CD4-positive, alpha-beta T cell (primary cell): ENCODE measurements around the gene GNG7. TPM values are rescaled to one million over a fixed set of nuclear protein-coding genes. Genes with fewer than 3 reads are reported as not detected.
"Not testable (repeated sequence)": the region's sequence is repeated elsewhere in the genome, so short reads cannot be mapped to it uniquely, and the experiment has no call there.

ENCODE experiments used
- ATAC-seq: fragments of 200-7000 bp; cut with Tn5 transposase; one replicate; pipeline ENCODE4 v1.10.0; 2022; ENCODE audit warnings: mild to moderate bottlenecking; ENCODE audit not compliant: poor library complexity
- CTCF ChIA-PET: fragments of 350-600 bp; sonication (Branson Sonifier 250); formaldehyde crosslinking; loops from one replicate; lab custom pipeline; 2021; ENCODE audit warnings: antibody characterized with exemption, inconsistent platforms; lab: Charles Lee
- POLR2A ChIA-PET: fragments of 350-600 bp; sonication (Branson Sonifier 250); formaldehyde crosslinking; loops from one replicate; lab custom pipeline; 2021; ENCODE audit warnings: antibody characterized with exemption, inconsistent platforms; lab: Charles Lee
- DNase-seq, 14 experiments: peaks; one replicate each; pipeline ENCODE4 v3.0.0-alpha.2; 2013 to 2020; ENCODE audit warnings: mixed read lengths in 2 of 14
- H3K27ac ChIP-seq, 2 donors: one replicate each; pipeline versions ENCODE4 v1.5.1 to v1.7.0; 2013; ENCODE audit warnings: low read length in 2 of 2, low read depth in 1 of 2, mild to moderate bottlenecking in 1 of 2
- H3K27me3 ChIP-seq, 2 experiments: 1 replicate in 1 of 2; 2 replicates in 1 of 2; pipeline versions ENCODE4 v1.6.1 to v1.7.0; 2013; ENCODE audit warnings: low read length in 2 of 2, control low read depth in 1 of 2, mild to moderate bottlenecking in 1 of 2, moderate library complexity in 1 of 2; ENCODE audit not compliant: insufficient read depth in 2 of 2, control insufficient read depth in 1 of 2
- H3K36me3 ChIP-seq: one replicate; pipeline ENCODE4 v1.6.1; 2013; ENCODE audit warnings: low read length, control low read depth; ENCODE audit not compliant: insufficient read depth
- H3K4me1 ChIP-seq: one replicate; pipeline ENCODE4 v1.6.1; 2013; ENCODE audit warnings: low read length, control low read depth; ENCODE audit not compliant: insufficient read depth
- H3K4me3 ChIP-seq: one replicate; pipeline ENCODE4 v1.5.1; 2013; ENCODE audit warnings: mild to moderate bottlenecking, low read length, moderate library complexity
- H3K9me3 ChIP-seq, 2 experiments: 1 replicate in 1 of 2; 2 replicates in 1 of 2; pipeline versions ENCODE4 v1.6.1 to v1.7.0; 2013; ENCODE audit warnings: low read length in 2 of 2, mild to moderate bottlenecking in 2 of 2, control low read depth in 1 of 2, moderate library complexity in 1 of 2; ENCODE audit not compliant: control insufficient read depth in 1 of 2, insufficient read depth in 1 of 2
- H3K27ac Mint-ChIP-seq: one replicate; pipeline ENCODE4 v1.8.0; 2020; ENCODE audit warnings: mixed read lengths
- H3K27me3 Mint-ChIP-seq: one replicate; pipeline ENCODE4 v1.8.0; 2021; ENCODE audit warnings: mixed read lengths
- H3K36me3 Mint-ChIP-seq: one replicate; pipeline ENCODE4 v1.8.0; 2021; ENCODE audit warnings: low read depth, mixed read lengths
- H3K4me1 Mint-ChIP-seq: one replicate; pipeline ENCODE4 v1.8.0; 2021; ENCODE audit warnings: low read depth, mixed read lengths
- H3K4me3 Mint-ChIP-seq: one replicate; pipeline ENCODE4 v1.8.0; 2020; ENCODE audit warnings: mild to moderate bottlenecking, mixed read lengths
- H3K9me3 Mint-ChIP-seq: one replicate; pipeline ENCODE4 v1.8.0; 2020; ENCODE audit warnings: mixed read lengths
- intact Hi-C, 2 experiments: fragments of 100-400 bp; cut with DNase I in 1 of 2; cut with micrococcal nuclease in 1 of 2; formaldehyde crosslinking; loops; one replicate each; pipeline versions ENCODE4 v1.15.1 to v1.9.0; 2023 to 2025; cut with DNase I, micrococcal nuclease
- total RNA-seq, 174 experiments: library from RNA in 2 of 174; stranded (reverse) in 2 of 174; gene quantifications; one replicate each; pipeline ENCODE4 v1.2.3 and lab custom pipeline; 2021 to 2026
- TF ChIP-seq, protein P1 (sequence below): fragments of 200-600 bp; IDR thresholded peaks from one replicate; pipeline ENCODE4 v1.8.0; 2022; ENCODE audit warnings: antibody characterized with exemption, mild to moderate bottlenecking

Gene GNG7
- total RNA-seq, 2 experiments from 2014 or later = 5.2 to 5.7 TPM

DNA sequence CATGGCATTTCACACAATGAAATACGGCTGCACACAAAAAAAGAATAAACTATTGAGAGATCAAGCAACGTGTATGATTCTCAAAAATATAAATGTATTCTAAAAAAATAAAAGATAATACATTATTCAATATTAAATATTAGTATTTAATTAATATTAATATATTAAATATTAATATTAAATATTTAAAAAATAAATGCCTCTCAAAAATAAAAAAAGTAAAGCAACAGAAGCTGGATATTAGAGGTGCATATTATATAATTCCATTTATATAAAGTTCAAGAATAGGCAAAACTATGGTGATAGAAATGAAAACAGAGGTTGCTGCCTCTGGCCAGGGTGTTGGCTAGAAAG, 169.4 kb downstream of the GNG7 start:
- H3K27ac ChIP-seq = no peak overlapping the region
- peaks cover 18% of the 10 kb centered on the region for H3K4me1 Mint-ChIP-seq
- H3K27ac Mint-ChIP-seq = peak overlapping the region; percentile 57
- no peaks in the 10 kb centered on the region for H3K27me3 ChIP-seq
- H3K4me3 Mint-ChIP-seq = no peak overlapping the region
- H3K4me1 ChIP-seq = peaks cover 14% of the 10 kb centered on the region
- POLR2A ChIA-PET = interaction anchor here (0.5 to 1.2 kb wide), 4 partner anchors 12 to 106 kb away, joined by 3 to 5 read pairs (median 3); partner anchors contain the start of gene TIMM13
- TF ChIP-seq, protein P1, sequence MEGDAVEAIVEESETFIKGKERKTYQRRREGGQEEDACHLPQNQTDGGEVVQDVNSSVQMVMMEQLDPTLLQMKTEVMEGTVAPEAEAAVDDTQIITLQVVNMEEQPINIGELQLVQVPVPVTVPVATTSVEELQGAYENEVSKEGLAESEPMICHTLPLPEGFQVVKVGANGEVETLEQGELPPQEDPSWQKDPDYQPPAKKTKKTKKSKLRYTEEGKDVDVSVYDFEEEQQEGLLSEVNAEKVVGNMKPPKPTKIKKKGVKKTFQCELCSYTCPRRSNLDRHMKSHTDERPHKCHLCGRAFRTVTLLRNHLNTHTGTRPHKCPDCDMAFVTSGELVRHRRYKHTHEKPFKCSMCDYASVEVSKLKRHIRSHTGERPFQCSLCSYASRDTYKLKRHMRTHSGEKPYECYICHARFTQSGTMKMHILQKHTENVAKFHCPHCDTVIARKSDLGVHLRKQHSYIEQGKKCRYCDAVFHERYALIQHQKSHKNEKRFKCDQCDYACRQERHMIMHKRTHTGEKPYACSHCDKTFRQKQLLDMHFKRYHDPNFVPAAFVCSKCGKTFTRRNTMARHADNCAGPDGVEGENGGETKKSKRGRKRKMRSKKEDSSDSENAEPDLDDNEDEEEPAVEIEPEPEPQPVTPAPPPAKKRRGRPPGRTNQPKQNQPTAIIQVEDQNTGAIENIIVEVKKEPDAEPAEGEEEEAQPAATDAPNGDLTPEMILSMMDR = no peak
- H3K4me3 ChIP-seq = no peak overlapping the region
- CTCF ChIA-PET = interaction anchor here (0.6 to 1.3 kb wide), 2 partner anchors 55 to 65 kb away, joined by 3 read pairs; no protein-coding TSS in a partner anchor
- no peaks in the 10 kb centered on the region for H3K36me3 ChIP-seq
- H3K9me3 Mint-ChIP-seq = peaks cover 2% of the 10 kb centered on the region
- no peaks in the 10 kb centered on the region for H3K9me3 ChIP-seq
- no peak for DNase-seq
- no peaks in the 10 kb centered on the region for H3K27me3 Mint-ChIP-seq
- ATAC-seq = no peak
- H3K36me3 Mint-ChIP-seq = no peaks in the 10 kb centered on the region
- intact Hi-C loops = loop anchor here in 1 of 2 experiments (10.0 kb wide), 1 partner anchor 48 kb away; no protein-coding TSS in a partner anchor

DNA sequence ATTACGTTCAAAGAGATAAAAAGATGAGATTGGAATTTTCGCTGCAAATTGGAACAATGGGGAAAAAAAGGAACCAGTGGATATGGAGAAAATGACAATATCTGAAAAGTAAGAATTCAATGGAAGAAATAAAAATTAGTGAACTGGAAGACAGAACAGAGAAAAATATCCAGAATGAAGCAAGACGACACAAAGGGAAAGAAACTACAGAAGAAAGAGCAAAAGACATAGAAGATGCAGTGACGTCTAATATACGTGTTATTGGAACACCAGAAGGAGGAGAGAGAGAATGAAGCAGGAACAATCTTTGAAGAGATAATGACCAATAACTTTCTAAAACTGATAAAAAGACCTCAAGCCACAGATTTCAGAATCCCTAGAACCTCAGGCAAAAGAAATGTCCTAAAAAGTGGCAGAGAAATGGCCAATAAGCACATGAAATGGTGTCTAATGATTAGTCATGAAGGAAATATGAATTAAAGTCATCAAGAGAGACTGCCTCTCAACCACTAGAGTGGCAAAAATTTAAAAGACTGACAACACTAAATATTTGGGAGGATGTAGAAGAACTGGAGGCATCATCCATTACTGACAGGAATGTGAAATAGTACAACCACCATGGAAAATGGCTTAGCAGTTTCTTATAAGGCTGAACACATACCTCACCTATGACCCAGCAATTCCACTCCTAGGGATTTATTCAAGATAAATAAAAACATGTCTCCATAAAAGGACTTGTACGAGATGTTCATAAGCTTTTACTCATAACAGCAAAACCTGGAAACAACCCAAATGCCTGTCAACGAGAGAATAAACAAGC, 170.0 kb downstream of the GNG7 start:
- ChIA-PET CTCF (interaction anchor here (0.6 kb wide), 1 partner anchor 66 kb away, joined by 3 read pairs; no protein-coding TSS in a partner anchor), POLR2A (interaction anchor here (0.5 kb wide), 1 partner anchor 13 kb away, joined by 3 read pairs; no protein-coding TSS in a partner anchor)
- H3K4me3 Mint-ChIP-seq = no peak overlapping the region

DNA sequence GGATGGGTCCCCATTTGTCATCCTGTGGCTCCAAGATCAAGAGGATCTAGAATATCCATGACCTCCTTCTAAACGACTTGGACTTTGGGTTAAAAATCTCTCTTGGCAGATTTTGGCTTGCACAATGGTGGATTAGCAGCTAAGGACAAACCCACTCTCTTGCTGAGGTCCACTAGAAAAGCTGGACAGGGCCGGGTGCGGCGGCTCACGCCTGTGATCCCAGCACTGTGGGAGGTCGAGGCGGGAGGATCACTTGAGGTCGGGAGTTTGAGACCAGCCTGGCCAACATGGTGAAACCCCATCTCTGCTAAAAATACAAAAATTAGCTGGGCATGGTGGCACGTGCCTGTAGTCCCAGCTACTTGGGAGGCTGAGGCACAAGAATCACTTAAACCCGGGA, 172.6 kb downstream of the GNG7 start:
- H3K4me1 ChIP-seq, H3K36me3 ChIP-seq, H3K4me3 Mint-ChIP-seq, ATAC-seq, H3K27ac Mint-ChIP-seq, H3K27me3 ChIP-seq, CTCF ChIA-PET, H3K36me3 Mint-ChIP-seq, H3K27me3 Mint-ChIP-seq, H3K9me3 ChIP-seq, H3K4me3 ChIP-seq, H3K9me3 Mint-ChIP-seq, DNase-seq, H3K27ac ChIP-seq: not testable (repeated sequence)
- H3K4me1 Mint-ChIP-seq = peaks cover 18% of the 10 kb centered on the region
- intact Hi-C loops = loop anchor here in 1 of 2 experiments (10.0 kb wide), 1 partner anchor 45 kb away; no protein-coding TSS in a partner anchor
- POLR2A ChIA-PET = interaction anchor here (1.8 kb wide), 1 partner anchor 54 kb away, joined by 8 read pairs; the partner anchor contains the start of gene GADD45B

More for the DNA sequence above, 170.0 kb downstream of the GNG7 start:
- TF ChIP-seq, protein P1 = no peak
- Histone ChIP-seq H3K4me3 (no peak overlapping the region), H3K36me3 (no peaks in the 10 kb centered on the region), H3K27me3 (no peaks in the 10 kb centered on the region), H3K4me1 (peaks cover 8% of the 10 kb centered on the region), H3K9me3 (no peaks in the 10 kb centered on the region), H3K27ac (no peak overlapping the region)
- Mint-ChIP-seq H3K27me3 (no peaks in the 10 kb centered on the region), H3K27ac (no peak overlapping the region), H3K4me1 (peaks cover 18% of the 10 kb centered on the region), H3K9me3 (peaks cover 2% of the 10 kb centered on the region), H3K36me3 (no peaks in the 10 kb centered on the region)
- DNase-seq = no peak
- ATAC-seq = no peak
- intact Hi-C loops = loop anchor here in 1 of 2 experiments (10.0 kb wide), 1 partner anchor 48 kb away; no protein-coding TSS in a partner anchor
